Activated T-cell treated with anti-CD3 and anti-CD28 coated beads, Interleukin-2, amount 50 U/mL, for 48 hours (primary cell): ENCODE data around the gene LHX6.

Experiments
- DNase-seq, 2 experiments: peaks; one replicate each; pipeline ENCODE4 v3.0.0-alpha.2; 2020

Gene LHX6

GRCh38 chr9:122215663-122216062 is 13.1 kb downstream of the LHX6 start:
- no peak for DNase-seq

- no peak for DNase-seq
These were observed 14.2 kb downstream of the LHX6 start for GRCh38 chr9:122214507-122214906.

GRCh38 chr9:122213589-122214413 is 15.0 kb downstream of the LHX6 start:
- peak; percentile 61 to 74 for DNase-seq

- no peak for DNase-seq
These were observed 15.6 kb downstream of the LHX6 start for GRCh38 chr9:122213102-122213588.

GRCh38 chr9:122212473-122213004 is 16.2 kb downstream of the LHX6 start:
- no peak for DNase-seq

DNA sequence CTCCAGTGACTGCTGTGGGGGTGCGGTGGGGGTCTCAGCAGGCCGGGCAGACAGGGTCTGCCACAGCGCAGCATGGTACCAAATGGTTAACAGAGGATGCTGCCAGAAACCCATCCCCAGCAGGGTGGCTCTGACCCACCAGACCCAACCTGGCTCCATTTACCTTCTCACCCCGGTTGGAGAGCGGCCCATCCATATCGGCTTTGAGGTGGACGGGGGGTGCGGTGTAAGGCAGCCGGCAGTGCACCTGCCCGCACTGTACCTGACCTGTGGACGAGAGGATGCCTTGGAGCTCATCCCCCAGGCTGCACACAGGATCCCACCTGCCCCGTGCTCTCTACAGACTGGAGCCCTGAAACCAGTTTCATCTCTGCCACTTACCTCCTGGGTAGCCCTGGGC is 19.3 kb downstream of the LHX6 start:
- no peak for DNase-seq

GRCh38 chr9:122207096-122207495 is 21.7 kb downstream of the LHX6 start:
- DNase-seq = no peak

DNA sequence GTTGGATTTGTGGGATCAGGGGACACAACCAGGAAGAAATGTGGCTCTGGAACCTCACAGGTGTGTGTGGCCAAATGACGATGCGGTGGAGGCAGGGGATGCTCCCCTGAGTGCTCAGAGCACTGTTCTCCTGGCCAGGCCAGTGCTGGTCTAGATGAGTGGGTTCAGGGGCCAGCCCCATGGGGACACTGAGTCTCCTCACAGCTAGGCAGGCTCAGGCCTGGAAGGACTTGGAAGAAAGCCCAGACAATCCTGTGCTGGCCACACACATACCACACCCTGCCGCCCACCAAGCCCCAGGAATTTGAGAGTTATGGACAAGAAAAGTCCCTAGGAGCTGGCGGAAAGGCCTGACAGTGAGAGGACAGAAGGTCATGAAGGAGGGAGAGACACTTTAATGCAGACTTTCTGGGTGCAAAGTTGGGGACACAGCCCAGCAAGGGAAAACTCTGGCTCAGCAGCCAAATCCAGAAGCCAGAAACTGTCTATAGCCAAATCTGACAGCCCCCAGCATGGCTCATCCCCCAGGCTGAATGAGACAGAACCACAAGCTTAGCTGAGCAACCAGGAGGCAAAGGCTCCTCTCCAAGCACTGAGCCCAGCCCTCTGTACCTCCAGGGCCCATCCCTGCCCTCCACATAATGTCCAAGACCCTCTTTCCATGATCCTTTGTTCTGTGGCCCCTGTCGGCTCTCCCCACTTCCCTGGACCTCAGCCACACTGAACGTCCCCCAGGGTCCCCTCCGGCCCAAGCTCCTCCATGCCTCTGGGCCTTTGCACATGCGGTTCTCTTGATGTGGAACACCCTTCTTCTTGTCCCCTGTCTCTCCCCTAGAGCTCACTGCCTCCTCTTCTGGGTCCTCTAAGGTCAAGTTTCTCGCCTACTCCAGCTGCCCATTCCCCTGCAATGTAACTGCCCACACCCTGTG is 22.4 kb downstream of the LHX6 start:
- no peak for DNase-seq

DNA sequence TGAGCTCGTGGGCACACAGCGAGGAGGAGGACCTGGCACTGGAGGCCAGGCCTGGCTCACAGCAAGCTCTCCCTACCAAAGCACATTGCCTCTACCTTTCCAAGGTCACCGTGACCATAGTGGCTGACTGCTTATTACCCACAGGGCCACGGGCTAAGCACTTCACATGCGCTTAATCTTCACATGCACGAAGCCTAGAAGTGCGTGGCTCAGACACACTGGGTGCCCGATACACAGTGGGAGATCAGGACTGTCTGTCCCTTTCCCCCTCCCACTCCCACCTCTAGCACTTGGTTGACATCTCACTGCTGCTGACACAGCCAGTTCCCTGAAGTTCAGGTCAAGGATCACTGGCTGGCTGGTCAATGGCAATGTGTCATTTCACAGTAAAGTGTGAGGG is 23.6 kb downstream of the LHX6 start:
- DNase-seq = no peak

DNA sequence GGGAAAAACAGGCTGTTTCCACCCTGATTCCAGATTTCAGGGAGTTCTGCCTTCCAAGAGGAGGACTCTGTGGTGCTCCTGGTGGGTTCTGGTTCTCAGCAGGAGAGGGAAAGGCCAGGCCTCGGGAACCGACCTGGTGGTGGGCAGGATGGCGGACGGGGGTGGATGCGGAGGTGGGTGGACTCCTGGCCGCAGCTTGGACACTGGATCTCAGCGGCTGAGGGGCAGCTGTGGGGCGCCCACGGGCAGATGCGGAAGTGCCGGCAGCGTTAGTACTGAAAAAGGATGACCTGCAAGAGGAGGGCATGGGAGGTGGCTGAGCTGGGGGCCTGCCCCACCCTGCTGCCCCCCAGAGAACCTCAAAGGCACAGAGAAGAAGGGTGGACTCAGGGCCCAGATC is 24.3 kb downstream of the LHX6 start:
- no peak for DNase-seq

DNA sequence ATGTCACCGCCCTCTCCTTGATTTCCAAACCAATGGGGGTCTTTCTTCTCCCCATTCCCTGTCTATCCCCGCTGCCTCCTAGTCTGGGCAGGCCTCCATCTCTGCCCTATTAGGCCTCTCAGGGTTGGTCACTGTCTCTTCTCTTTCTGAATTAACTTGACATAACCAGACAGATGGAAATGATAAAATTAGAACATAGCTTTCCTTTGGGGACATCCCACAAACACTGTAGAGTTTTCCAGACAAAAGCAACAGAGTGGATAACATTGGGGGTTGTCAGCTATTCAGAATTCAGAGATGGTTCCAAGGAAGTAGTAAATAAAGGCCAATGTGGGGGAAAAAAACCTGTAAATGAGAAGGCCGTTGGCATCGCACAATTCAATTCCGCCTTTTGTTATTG is 24.7 kb downstream of the LHX6 start:
- no peak for DNase-seq

- no peak for DNase-seq
These were observed 26.6 kb downstream of the LHX6 start for GRCh38 chr9:122202111-122202510.

DNA sequence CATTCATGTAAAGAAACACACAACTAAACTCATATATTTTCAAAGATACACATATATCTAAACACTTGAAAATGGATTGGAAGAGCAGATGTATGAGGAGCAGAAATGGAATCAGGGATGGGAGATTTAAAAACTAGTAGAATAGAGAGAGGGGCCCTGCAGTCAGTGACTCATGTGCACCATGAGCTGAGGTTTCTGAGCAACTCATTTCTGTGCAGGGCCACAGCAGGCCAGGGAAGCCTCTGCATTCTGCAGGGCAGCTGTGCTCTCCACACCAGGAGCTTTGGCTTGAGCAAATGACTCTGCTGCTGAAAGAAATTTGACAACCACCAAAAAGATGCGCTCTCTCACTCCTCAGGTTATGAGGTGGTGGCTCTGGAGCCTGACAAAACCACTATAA is 27.1 kb downstream of the LHX6 start:
- DNase-seq = no peak

- DNase-seq = no peak
These were observed 27.7 kb downstream of the LHX6 start for GRCh38 chr9:122200960-122201595.

DNA sequence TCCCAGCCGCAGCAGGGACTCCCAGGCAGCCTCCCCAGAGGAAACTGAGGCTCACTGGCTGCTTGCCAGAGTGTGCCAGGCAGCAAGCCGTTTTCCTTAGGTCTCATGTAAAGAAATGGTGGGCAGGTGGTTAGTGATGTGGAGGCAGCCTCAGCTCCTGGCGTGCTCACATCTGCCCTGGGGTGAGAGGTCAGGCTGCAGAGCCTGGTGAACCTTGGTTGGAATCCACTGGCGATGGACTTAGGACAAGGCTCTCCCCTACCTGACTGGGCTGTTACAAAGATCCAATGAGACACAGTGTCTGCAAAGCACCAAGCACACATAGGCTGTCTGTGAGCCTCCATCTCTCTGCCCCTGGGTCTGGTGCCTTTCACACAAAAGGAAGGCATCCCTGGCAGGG is 30.9 kb downstream of the LHX6 start:
- no peak for DNase-seq

DNA sequence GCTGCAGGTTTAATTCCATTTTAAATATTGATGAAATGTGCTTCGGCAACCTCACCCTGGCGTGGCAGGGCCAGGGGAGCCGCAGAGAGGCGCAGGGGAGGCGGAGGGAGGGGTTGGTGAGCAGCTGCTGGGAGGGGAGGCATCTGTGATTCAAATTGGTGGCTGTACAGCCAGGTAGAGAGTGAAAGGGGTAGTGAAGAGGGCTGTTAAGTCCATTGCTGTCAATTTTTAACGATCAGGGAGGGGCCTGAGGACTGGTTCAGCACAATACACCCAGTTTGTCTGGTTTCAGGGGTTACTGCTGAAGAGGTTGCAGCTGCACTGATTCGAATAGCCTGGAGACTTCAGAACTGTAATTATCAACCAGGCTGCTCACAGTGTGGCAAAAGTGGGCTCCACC is 31.3 kb downstream of the LHX6 start:
- no peak for DNase-seq

DNA sequence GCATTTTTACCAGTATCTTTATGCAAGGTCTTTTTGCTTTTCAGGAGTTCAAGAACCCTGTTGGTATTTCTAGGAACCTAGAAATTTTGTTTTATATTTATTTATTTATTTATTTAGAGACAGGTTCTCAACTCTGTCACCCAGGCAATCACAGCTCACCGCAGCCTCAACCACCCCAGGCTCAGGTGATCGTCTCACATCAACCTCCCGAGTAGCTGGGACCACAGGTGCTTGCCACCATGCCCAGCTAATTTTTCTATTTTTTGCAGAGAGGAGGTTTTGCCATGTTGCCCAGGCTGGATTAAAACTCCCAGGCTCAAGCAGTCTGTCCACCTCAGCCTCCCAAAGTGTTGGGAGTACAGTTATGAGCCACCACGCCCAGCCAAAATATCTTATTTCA is 32.9 kb downstream of the LHX6 start:
- no peak for DNase-seq

DNA sequence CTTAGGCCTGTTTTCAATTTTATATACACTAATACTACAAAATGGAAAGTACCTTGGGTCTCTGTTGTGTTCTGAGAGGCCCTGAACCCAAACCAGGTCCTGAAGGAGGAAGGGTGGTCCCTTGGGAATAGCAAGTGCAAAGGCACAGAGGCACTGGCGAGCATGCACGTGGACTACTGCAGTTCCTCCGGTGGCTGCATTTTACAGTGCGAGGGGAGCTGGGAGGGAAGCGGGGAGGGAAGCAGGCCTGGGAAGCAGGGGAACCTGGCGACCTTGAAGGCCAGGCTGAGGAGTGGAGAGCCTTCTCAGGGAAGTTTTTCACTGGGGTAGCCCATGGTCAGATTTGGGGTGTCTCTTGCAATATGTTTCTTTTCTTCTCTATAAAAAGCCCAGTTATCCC is 35.1 kb downstream of the LHX6 start:
- no peak for DNase-seq

GRCh38 chr9:122192914-122193525 is 35.7 kb downstream of the LHX6 start:
- DNase-seq = no peak

DNA sequence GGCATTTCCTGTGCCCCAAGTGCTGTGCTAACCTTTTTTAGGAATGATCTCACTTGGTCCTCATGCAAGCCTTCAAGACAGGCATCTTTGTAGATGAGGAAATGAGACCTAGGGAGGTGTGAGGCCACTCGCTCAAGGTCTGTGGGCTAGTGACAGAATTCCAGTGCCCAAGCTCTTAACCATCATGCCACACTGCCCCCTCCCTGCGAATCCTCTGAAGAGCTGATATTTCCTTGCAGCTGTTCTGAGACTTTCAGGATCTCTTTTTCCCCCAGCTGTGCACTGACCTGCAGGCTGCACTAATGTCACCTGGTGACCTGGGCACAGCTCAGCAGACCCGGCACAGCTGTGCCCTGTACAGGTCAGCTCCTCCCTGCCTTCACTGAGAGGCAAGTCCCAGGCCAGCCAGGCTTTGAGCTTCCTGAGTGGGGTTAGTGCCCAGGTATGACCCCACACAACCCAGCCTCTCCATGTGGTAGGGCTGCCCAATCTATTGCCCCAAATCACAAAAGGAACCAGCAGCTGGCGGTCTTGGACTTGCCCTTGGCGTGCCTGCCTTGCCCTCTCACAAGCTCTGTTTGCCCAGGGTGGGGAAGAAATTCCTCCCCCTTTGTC is 36.4 kb downstream of the LHX6 start:
- DNase-seq = no peak

DNA sequence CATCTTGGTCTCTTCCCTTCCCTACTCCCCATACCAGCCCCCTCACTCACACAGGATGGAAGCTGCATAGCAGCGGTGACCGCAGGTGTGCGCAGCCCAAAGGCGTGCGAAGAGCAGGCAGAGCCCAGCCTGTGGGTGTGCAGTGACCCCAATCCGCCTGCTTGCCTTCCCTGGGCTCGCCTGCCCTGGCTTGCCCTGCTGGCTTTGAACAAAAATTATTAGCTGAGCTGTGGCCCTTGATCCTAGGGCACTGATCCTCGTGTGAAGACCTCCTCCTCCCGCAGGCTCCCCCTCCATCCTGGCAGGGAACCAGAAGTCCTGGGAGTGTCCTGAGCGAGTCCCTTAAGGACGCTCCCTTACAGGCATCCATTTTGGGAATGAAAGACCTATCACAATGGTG is 37.2 kb downstream of the LHX6 start:
- DNase-seq = no peak
